Eye (tissue), 1 donor: ENCODE measurements around the gene ACOX3.

Source experiments
- DNase-seq: peaks from one replicate; pipeline ENCODE4 v3.0.0-alpha.2; 2015

The ACOX3 gene

GRCh38 chr4:8333726-8334460, 106.6 kb downstream of the ACOX3 start:
- DNase-seq: no peak

- DNase-seq: no peak
These were observed 107.6 kb downstream of the ACOX3 start for GRCh38 chr4:8332891-8333331.

- DNase-seq: no peak
These were observed 108.3 kb downstream of the ACOX3 start for GRCh38 chr4:8332038-8332857.

- DNase-seq: no peak
These were observed 109.0 kb downstream of the ACOX3 start for GRCh38 chr4:8331575-8331955.

- no peak for DNase-seq
These were observed 109.5 kb downstream of the ACOX3 start for GRCh38 chr4:8330821-8331574.

- DNase-seq: no peak
These were observed 110.4 kb downstream of the ACOX3 start for GRCh38 chr4:8329859-8330761.

GRCh38 chr4:8329560-8329858, 111.0 kb downstream of the ACOX3 start:
- no peak for DNase-seq

- no peak for DNase-seq
These were observed 111.5 kb downstream of the ACOX3 start for GRCh38 chr4:8328866-8329559.

GRCh38 chr4:8328456-8328855, 112.1 kb downstream of the ACOX3 start:
- DNase-seq: no peak

GRCh38 chr4:8326206-8326605, 114.3 kb downstream of the ACOX3 start:
- DNase-seq: no peak

GRCh38 chr4:8325291-8325973, 115.1 kb downstream of the ACOX3 start:
- no peak for DNase-seq

GRCh38 chr4:8324640-8325239, 115.8 kb downstream of the ACOX3 start:
- DNase-seq: no peak

- DNase-seq: no peak
These were observed 116.5 kb downstream of the ACOX3 start for GRCh38 chr4:8323947-8324555.

GRCh38 chr4:8322794-8323704, 117.5 kb downstream of the ACOX3 start:
- no peak for DNase-seq

GRCh38 chr4:8321771-8322170, 118.8 kb downstream of the ACOX3 start:
- no peak for DNase-seq

GRCh38 chr4:8321220-8321619, 119.3 kb downstream of the ACOX3 start:
- DNase-seq: no peak

GRCh38 chr4:8320386-8320750, 120.2 kb downstream of the ACOX3 start:
- no peak for DNase-seq

- no peak for DNase-seq
These were observed 120.7 kb downstream of the ACOX3 start for GRCh38 chr4:8319731-8320385.

- no peak for DNase-seq
These were observed 121.5 kb downstream of the ACOX3 start for GRCh38 chr4:8319061-8319460.
